HG03558 (cell line): ENCODE data around the gene LTBP1.

Source experiments
- ATAC-seq: cut with Tn5 transposase; IDR thresholded peaks from one replicate; pipeline ENCODE4 v1.9.1; 2021; ENCODE audit warnings: moderate number of reproducible peaks; ENCODE audit not compliant: unreplicated experiment; ENCODE audit errors: extremely low read depth

The LTBP1 gene

DNA sequence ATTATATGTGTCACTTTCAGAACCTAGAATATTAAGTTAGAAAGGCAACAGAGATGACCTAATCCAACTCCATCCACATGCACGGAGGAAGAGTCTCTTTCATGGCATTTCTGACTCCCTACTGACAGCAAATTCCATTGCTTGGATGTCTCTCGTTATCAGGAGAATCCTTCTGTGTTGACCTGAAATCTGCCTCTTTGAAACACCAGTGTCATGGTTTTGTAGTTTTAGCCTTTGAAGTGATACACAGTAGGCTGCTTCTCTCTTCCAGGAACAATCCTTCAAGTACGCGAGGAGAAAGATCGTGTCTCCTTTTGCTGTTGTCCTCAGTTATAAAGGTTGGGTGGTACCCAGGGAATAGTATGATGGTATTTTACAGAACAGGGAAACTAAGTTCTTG is 327.8 kb downstream of the LTBP1 start:
- no peak for ATAC-seq

GRCh38 chr2:33275689-33276444 is 329.1 kb downstream of the LTBP1 start:
- no peak for ATAC-seq

GRCh38 chr2:33277002-33277426 is 330.3 kb downstream of the LTBP1 start:
- no peak for ATAC-seq

DNA sequence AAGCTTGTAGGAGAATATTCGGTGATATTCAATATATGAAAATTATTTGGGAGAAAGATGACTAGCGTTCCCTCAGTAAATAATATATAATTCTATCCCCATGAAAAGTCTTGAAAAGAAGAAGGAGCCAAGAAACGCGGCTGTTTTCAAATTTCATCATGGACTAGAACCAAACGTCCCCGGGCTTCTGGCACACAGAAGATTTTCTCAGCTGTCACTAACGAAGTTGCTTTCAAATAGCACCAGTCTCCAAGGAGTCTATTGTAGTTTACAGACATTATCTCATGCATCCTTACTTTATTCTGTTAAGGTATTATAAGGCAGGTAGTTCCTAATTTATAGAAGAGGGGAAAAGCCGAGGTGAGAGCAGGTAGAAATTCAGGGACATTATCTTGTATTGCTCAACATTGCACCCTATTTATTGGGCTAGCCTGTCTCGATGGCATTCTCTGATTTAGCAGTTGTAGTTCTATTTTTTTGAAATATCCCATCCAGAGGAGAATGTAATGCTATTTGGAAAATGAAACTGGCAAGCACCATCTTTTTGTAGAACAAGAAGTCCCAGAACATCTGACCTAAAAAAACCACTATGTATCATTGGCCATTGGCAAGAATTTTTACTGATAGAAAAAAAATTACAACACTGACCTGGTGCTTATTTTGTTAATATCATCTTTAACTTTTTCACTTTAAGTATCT is 331.6 kb downstream of the LTBP1 start:
- no peak for ATAC-seq

DNA sequence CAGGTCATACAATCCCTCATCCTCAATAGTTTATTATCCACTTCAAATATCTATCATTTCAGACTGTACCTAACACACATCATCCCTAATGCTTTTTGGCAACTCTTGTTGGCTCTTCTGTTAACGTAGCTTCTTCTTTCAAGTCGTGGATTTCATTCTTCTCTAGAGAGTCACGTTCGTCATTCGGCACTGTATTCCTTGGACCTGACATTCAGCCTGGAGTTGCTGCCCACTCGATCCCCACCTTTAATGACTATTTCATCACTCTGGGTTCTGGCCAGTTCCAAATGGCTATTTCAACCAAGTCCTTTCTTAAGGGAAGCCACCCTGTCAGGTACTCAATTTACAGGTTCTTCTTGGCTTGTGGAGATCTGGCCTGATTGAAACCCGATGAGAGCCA is 337.5 kb downstream of the LTBP1 start:
- ATAC-seq, result no peak

GRCh38 chr2:33287507-33288005 is 340.8 kb downstream of the LTBP1 start:
- ATAC-seq, result no peak

DNA sequence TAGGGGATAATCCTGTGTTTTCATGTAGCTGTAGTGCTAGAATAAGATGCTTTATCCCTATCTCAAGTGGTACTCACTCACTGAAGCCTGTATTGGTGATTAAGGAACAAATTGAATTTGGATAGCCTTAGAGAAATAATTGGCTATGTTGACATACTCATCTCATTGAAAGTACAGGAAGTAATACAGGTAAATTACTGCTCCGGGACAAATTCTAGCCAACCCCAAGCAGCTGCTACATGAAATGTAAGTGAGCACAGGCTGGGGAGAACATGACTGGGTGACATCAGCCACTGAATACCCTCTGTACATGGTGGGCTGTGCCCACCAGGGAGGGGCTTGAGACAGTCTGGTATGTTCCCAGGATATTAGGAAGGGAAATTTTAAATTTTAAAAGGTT is 341.3 kb downstream of the LTBP1 start:
- no peak for ATAC-seq

GRCh38 chr2:33289961-33290360 is 343.2 kb downstream of the LTBP1 start:
- no peak for ATAC-seq

- no peak for ATAC-seq
Observed at GRCh38 chr2:33291278-33292013, 344.7 kb downstream of the LTBP1 start.

DNA sequence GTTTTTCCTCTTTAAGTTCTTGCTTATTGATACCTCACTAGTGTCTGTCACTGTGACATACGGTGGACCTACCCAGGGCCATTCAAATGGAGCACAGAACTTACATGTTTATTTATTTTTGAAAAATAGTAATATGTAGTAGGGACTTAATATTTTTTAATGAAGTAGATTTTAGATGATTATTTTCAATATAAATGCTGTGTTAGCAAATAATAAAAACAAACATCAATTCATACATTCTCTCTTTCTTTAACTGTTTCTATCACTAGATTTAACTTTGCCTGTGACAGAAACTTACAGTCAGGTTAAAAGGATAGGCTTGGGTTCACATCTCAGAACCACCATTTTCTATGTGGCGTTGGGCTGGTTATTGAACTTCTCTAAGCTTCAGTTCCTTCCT is 345.3 kb downstream of the LTBP1 start:
- ATAC-seq, result no peak

DNA sequence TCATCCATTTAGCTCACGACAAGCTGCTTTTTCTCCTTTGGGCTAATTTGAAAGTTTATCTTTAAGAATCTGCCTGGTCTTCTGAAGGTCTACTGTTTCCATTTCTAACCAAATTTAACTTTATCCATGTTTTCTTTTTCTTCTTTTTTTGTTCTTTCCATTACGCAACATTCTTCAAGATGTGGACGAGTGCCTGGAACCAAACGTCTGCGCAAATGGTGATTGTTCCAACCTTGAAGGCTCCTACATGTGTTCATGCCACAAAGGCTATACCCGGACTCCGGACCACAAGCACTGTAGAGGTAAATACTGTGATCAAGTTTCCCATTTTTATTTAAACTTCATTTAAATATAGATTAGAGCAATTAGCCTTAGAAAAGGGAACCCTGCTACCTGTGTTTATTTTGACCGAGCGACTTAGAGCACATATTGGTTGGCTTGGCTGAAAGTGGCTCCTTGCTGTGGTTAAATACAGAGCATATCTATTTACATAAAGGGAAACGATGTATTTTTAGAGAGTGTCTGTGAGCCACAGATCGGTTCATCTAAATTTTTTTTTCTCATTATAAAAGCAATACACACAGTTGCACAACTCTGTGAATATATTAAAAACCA is 346.3 kb downstream of the LTBP1 start:
- ATAC-seq, result no peak

DNA sequence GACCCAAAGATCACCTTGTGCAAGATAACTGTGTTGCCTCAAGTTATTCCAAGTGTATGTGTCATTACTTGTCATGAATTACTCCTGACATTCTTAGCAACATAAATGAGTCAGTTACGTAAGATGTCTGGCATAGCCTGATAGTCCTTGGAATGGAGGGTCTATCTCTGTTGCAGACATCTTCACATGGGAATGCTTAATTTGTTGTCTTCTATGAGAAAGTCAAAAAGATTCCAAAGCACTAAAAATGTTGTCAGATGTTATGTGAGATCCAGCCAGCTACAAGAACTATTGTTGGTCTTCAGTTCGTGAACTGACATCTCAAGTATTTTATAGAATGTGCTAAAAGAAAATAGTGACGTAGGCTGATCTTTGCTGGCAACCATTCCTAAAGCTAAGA is 351.5 kb downstream of the LTBP1 start:
- no peak for ATAC-seq

GRCh38 chr2:33301355-33301754 is 354.6 kb downstream of the LTBP1 start:
- no peak for ATAC-seq

DNA sequence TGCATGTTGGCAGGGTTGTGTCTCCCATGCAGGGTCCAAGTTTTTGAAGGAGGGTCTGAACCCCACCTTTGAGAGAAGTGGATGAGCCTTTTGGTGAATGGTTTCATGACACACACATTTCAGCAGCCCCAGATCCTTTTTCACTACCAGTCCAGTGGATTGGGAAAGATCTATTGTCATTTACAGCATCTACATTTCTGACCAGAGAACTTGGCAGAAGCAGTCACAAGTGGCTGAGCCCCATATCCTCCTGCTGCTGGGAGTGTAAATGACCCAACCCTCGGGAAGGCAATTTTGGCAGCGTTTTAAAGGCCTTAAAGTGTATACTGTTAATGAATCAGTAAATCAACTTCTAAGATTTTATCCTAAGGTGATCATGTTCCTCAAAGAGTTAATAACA is 355.6 kb downstream of the LTBP1 start:
- ATAC-seq, result no peak

- no peak for ATAC-seq
Observed at GRCh38 chr2:33304032-33304864, 357.5 kb downstream of the LTBP1 start.

GRCh38 chr2:33307659-33308270 is 361.0 kb downstream of the LTBP1 start:
- no peak for ATAC-seq

- ATAC-seq, result no peak
Observed at GRCh38 chr2:33312355-33312754, 365.6 kb downstream of the LTBP1 start.

- ATAC-seq, result no peak
Observed at GRCh38 chr2:33313039-33313438, 366.3 kb downstream of the LTBP1 start.

GRCh38 chr2:33314541-33314940 is 367.8 kb downstream of the LTBP1 start:
- no peak for ATAC-seq
